Cardiac fibroblast (primary cell): ENCODE data around the gene POU2F2.

ENCODE experiments used
- DNase-seq, 2 donors: peaks; one replicate each; pipeline versions ENCODE4 v3.0.0 to v3.0.0-alpha.2; 2010; ENCODE audit warnings: low read depth in 2 of 2
- H3K4me3 ChIP-seq, 2 donors: replicated peaks in 1 of 2; 1 replicate in 1 of 2; 2 replicates in 1 of 2; pipeline ENCODE4 v1.5.1; 2011; ENCODE audit warnings: low read depth in 2 of 2, low read length in 2 of 2, mild to moderate bottlenecking in 2 of 2, moderate library complexity in 1 of 2
- CTCF ChIP-seq: IDR thresholded peaks from one replicate; pipeline ENCODE4 v1.5.1; 2011; ENCODE audit warnings: low read depth, mild to moderate bottlenecking, low read length, inconsistent platforms

The POU2F2 gene

GRCh38 chr19:42040031-42040430, 92.2 kb downstream of the POU2F2 start:
- DNase-seq, result no peak
- no peak overlapping the region for H3K4me3 ChIP-seq

GRCh38 chr19:42038666-42039065, 93.6 kb downstream of the POU2F2 start:
- peak in 1 of 2 donors; percentile 4 for DNase-seq
- no peak overlapping the region for H3K4me3 ChIP-seq
- no peak for TF ChIP-seq CTCF

More at GRCh38 chr19:42040031-42040430, 92.2 kb downstream of the POU2F2 start:
- TF ChIP-seq CTCF, result no peak

GRCh38 chr19:42037649-42038048, 94.6 kb downstream of the POU2F2 start:
- no peak overlapping the region for H3K4me3 ChIP-seq
- TF ChIP-seq CTCF, result no peak
- no peak for DNase-seq
